SK-N-SH treated with all-trans-retinoic acid at 6 μM for 48 hours (cell line): ENCODE measurements around the gene UNC5C.
A peak's percentile ranks its signal among the peaks of the same experiment; 100 is the strongest.

Source experiments
- ATAC-seq: fragments of 200-7000 bp; cut with Tn5 transposase; 3 replicates; pipeline ENCODE4 v1.9.1; 2020; ENCODE audit warnings: mild to moderate bottlenecking, moderate library complexity
- BACH2 ChIP-seq: fragments of 250-450 bp; sonication (Bioruptor Pico); IDR thresholded peaks from 2 replicates; pipeline ENCODE4 v1.9.0; 2021; ENCODE audit warnings: mild to moderate bottlenecking, borderline replicate concordance
- CREB5 ChIP-seq: fragments of 250-450 bp; sonication (Bioruptor Pico); IDR thresholded peaks from 2 replicates; pipeline ENCODE4 v1.5.1; 2020; ENCODE audit warnings: low read depth, mild to moderate bottlenecking, moderate library complexity
- CSRNP3 ChIP-seq: fragments of 250-450 bp; sonication (Bioruptor Pico); IDR thresholded peaks from 2 replicates; pipeline ENCODE4 v1.5.1; 2021; ENCODE audit warnings: mild to moderate bottlenecking, moderate library complexity
- ESRRG ChIP-seq: fragments of 250-450 bp; sonication (Bioruptor Pico); IDR thresholded peaks from 2 replicates; pipeline ENCODE4 v1.6.1; 2021; ENCODE audit warnings: mild to moderate bottlenecking
- GLIS3 ChIP-seq: fragments of 250-450 bp; sonication (Bioruptor Pico); IDR thresholded peaks from 2 replicates; pipeline ENCODE4 v1.5.0; 2020; ENCODE audit warnings: mild to moderate bottlenecking, moderate library complexity
- OSR1 ChIP-seq: fragments of 250-450 bp; sonication (Bioruptor Pico); IDR thresholded peaks from 2 replicates; pipeline ENCODE4 v1.8.0; 2022; ENCODE audit warnings: moderate library complexity, mild to moderate bottlenecking, inconsistent platforms
- POU6F1 ChIP-seq: fragments of 250-450 bp; sonication (Bioruptor Pico); IDR thresholded peaks from 2 replicates; pipeline ENCODE4 v1.8.0; 2021; ENCODE audit warnings: low read depth, mild to moderate bottlenecking, moderate library complexity, borderline replicate concordance
- PPARA ChIP-seq: fragments of 250-450 bp; sonication (Bioruptor Pico); IDR thresholded peaks from 2 replicates; pipeline ENCODE4 v1.5.0; 2020; ENCODE audit warnings: mild to moderate bottlenecking, borderline replicate concordance
- RARB ChIP-seq: fragments of 250-450 bp; sonication (Bioruptor Pico); IDR thresholded peaks from 2 replicates; pipeline ENCODE4 v1.8.0; 2021; ENCODE audit warnings: mild to moderate bottlenecking, moderate library complexity
- SNAI2 ChIP-seq: fragments of 250-450 bp; sonication (Bioruptor Pico); IDR thresholded peaks from 2 replicates; pipeline ENCODE4 v1.5.0; 2020; ENCODE audit warnings: mild to moderate bottlenecking, moderate library complexity
- TCF4 ChIP-seq: fragments of 250-450 bp; sonication (Bioruptor Pico); IDR thresholded peaks from 2 replicates; pipeline ENCODE4 v1.8.0; 2021; ENCODE audit warnings: mild to moderate bottlenecking, moderate library complexity, borderline replicate concordance
- TOX ChIP-seq: fragments of 250-450 bp; sonication (Bioruptor Pico); IDR thresholded peaks from 2 replicates; pipeline ENCODE4 v1.8.0; 2021; ENCODE audit warnings: mild to moderate bottlenecking, moderate library complexity, borderline replicate concordance
- TSHZ2 ChIP-seq: fragments of 250-450 bp; sonication (Bioruptor Pico); IDR thresholded peaks from 2 replicates; pipeline ENCODE4 v1.5.0; 2020; ENCODE audit warnings: mild to moderate bottlenecking, moderate library complexity
- ZC3H10 ChIP-seq: fragments of 250-450 bp; sonication (Bioruptor Pico); IDR thresholded peaks from 2 replicates; pipeline ENCODE4 v1.5.1; 2021; ENCODE audit warnings: mild to moderate bottlenecking, moderate library complexity
- ZFP3 ChIP-seq: fragments of 250-450 bp; sonication (Bioruptor Pico); IDR thresholded peaks from 2 replicates; pipeline ENCODE4 v1.5.0; 2020; ENCODE audit warnings: mild to moderate bottlenecking, moderate library complexity
- ZFP30 ChIP-seq: fragments of 450-650 bp; formaldehyde crosslinking; IDR thresholded peaks from 2 replicates; pipeline ENCODE4 v1.5.0; 2022; ENCODE audit warnings: mild to moderate bottlenecking, moderate library complexity
- ZNF70 ChIP-seq: fragments of 450-650 bp; formaldehyde crosslinking; IDR thresholded peaks from 2 replicates; pipeline ENCODE4 v1.5.0; 2020; ENCODE audit warnings: mild to moderate bottlenecking, moderate library complexity
- ZNF8 ChIP-seq: fragments of 450-650 bp; formaldehyde crosslinking; IDR thresholded peaks from 2 replicates; pipeline ENCODE4 v1.5.0; 2020; ENCODE audit warnings: mild to moderate bottlenecking, moderate library complexity

The UNC5C gene

GRCh38 chr4:95209927-95210326 lies 338.8 kb downstream of the UNC5C start:
- no peak for TF ChIP-seq CREB5
- no peak for TF ChIP-seq PPARA (CRISPR knock-in tag)
- no peak for TF ChIP-seq TCF4 (CRISPR knock-in tag)
- no peak for ATAC-seq

- TF ChIP-seq CSRNP3 (CRISPR knock-in tag) (no peak), RARB (CRISPR knock-in tag) (no peak), ZNF70 (no peak), OSR1 (CRISPR knock-in tag) (no peak), GLIS3 (CRISPR knock-in tag) (no peak), ZC3H10 (CRISPR knock-in tag) (no peak), PPARA (CRISPR knock-in tag) (no peak), CREB5 (no peak), ZFP30 (CRISPR knock-in tag) (no peak), BACH2 (CRISPR knock-in tag) (no peak), TSHZ2 (no peak), ESRRG (CRISPR knock-in tag) (no peak), POU6F1 (CRISPR knock-in tag) (no peak), ZNF8 (CRISPR knock-in tag) (no peak), SNAI2 (CRISPR knock-in tag) (no peak), TOX (CRISPR knock-in tag) (no peak), TCF4 (CRISPR knock-in tag) (no peak), ZFP3 (CRISPR knock-in tag) (no peak)
- ATAC-seq, result peak; percentile 37; the same call in 2 of the 3 replicates
These were observed 343.9 kb downstream of the UNC5C start for GRCh38 chr4:95204873-95205272.

GRCh38 chr4:95204267-95204844 lies 344.4 kb downstream of the UNC5C start:
- peak; percentile 19; the same call in 1 of the 3 replicates for ATAC-seq
- TF ChIP-seq SNAI2 (CRISPR knock-in tag) (no peak), TSHZ2 (no peak), ZNF70 (no peak), RARB (CRISPR knock-in tag) (no peak), ZNF8 (CRISPR knock-in tag) (no peak), TOX (CRISPR knock-in tag) (no peak), CREB5 (no peak), BACH2 (CRISPR knock-in tag) (no peak), ZFP30 (CRISPR knock-in tag) (no peak), OSR1 (CRISPR knock-in tag) (no peak)
